Choroid plexus epithelial cell (primary cell): ENCODE measurements around the gene PALD1.

Experiments
- DNase-seq: peaks from one replicate; pipeline ENCODE4 v3.0.0-alpha.2; 2010; ENCODE audit warnings: low read depth
- H3K4me3 ChIP-seq: 2 replicates; pipeline ENCODE4 v1.5.1; 2011; ENCODE audit warnings: low read depth, mild to moderate bottlenecking, control low read depth, low read length, moderate library complexity
- TF ChIP-seq, protein P1 (sequence below): conservative IDR thresholded peaks from 2 replicates; pipeline ENCODE4 v1.5.1; 2011; ENCODE audit warnings: low read depth, mild to moderate bottlenecking, control low read depth, inconsistent platforms, low read length, moderate library complexity

PALD1 gene

DNA sequence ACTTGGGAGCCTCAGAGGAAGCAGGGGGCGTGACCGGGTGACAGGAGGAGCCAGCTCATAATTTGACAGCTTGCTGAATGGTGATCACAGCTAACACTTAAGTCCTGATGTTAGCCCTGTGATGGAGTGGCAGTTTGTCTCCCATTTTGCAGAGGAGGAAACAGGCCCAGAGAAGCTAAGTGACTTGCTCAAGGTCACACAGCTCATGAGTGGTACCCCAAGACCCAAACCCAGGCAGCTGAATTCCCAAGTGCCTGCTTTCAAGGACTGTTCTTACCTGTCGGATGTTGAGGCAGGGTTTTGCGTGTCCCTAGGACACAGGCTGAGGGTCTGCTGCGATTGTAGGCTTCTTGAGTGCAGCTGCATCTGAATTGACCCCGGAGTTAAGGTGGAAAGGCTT is 51.7 kb downstream of the PALD1 start:
- TF ChIP-seq, protein P1, sequence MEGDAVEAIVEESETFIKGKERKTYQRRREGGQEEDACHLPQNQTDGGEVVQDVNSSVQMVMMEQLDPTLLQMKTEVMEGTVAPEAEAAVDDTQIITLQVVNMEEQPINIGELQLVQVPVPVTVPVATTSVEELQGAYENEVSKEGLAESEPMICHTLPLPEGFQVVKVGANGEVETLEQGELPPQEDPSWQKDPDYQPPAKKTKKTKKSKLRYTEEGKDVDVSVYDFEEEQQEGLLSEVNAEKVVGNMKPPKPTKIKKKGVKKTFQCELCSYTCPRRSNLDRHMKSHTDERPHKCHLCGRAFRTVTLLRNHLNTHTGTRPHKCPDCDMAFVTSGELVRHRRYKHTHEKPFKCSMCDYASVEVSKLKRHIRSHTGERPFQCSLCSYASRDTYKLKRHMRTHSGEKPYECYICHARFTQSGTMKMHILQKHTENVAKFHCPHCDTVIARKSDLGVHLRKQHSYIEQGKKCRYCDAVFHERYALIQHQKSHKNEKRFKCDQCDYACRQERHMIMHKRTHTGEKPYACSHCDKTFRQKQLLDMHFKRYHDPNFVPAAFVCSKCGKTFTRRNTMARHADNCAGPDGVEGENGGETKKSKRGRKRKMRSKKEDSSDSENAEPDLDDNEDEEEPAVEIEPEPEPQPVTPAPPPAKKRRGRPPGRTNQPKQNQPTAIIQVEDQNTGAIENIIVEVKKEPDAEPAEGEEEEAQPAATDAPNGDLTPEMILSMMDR: no peak
- H3K4me3 ChIP-seq: no peak overlapping the region
- DNase-seq: no peak

DNA sequence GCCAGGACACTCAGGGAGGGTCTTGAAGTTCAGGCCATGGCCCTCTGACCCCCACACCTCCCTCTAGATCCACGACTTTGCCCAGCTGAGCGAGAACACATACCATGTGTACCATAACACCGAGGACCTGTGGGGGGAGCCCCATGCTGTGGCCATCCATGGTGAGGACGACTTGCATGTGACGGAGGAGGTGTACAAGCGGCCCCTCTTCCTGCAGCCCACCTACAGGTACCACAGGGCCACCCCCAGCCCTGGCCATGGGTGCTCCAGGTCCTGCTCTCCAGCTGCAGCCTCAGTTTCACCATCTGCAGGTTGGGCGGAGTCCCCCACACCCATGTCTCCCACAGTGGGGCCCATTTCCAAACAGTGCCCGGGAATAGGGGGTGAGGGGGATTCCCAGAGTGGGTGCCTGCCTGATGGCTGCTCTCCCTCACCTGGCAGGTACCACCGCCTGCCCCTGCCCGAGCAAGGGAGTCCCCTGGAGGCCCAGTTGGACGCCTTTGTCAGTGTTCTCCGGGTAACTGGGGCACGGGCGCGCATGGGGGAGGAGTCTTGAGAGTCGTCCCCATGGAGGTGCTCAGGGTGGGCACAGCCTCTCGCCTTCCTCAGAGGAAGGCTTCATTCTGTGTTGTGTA is 54.1 kb downstream of the PALD1 start:
- TF ChIP-seq, protein P1: no peak
- no peak for DNase-seq

DNA sequence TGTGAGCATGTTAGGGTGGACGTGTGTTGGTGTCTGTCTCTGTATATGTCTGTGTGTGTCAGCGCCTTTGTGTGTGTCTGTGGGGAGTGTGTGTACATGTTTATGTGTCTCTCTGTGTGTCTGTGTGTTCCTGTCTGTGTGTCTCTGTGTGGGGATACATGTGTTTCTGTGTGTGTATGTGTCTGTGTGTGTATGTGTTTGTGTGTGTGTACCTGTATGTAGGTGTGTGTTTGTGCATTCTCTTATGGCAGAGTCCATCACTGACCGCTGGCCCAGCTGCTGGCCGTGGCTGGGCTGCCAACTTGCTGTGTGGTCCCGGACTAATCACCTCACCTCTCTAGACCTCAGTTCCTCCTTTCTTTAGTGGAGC is 54.6 kb downstream of the PALD1 start:
- TF ChIP-seq, protein P1: no peak
- DNase-seq: no peak
- H3K4me3 ChIP-seq: no peak overlapping the region

More for the DNA sequence above, 54.1 kb downstream of the PALD1 start:
- H3K4me3 ChIP-seq: no peak overlapping the region

DNA sequence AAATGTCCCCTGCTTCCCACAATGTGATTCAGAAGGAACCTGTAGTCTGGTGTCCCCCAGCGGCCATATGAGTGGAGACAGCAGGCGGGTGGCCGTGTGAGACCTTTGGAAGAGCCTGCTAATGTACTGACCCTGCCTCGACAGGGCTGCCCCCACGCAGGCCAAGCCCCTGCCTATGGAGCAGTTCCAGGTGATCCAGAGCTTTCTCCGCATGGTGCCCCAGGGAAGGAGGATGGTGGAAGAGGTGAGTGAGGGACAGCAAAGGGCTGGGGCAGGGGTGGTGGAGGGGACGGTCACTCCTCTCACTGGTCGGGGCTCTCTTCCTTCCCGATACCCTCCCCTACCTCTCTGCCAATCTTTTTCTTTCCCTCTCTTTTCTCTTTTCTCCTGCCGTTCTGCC is 55.7 kb downstream of the PALD1 start:
- TF ChIP-seq, protein P1: no peak
- no peak for DNase-seq
- H3K4me3 ChIP-seq: no peak overlapping the region

DNA sequence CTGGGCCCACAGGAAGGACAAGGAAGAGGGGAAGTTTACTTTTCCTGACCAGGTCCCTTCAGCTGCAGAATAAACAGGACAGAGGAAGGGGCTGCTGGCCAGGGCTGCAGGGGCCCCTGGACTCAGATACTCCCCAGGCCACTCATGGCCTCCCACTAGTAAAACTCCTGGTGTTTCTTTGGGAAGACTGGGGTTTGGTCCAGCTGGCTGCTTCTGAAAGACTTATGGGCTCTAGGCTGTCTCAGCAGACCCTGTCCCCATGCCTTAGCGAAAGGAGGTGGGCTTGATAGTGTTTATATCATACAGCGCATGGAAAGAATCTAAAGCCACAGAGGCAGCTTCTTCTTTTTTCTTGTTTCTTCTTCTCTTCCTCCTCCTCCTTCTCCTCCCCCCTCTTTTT is 56.4 kb downstream of the PALD1 start:
- H3K4me3 ChIP-seq: no peak overlapping the region
- TF ChIP-seq, protein P1: no peak
- no peak for DNase-seq

DNA sequence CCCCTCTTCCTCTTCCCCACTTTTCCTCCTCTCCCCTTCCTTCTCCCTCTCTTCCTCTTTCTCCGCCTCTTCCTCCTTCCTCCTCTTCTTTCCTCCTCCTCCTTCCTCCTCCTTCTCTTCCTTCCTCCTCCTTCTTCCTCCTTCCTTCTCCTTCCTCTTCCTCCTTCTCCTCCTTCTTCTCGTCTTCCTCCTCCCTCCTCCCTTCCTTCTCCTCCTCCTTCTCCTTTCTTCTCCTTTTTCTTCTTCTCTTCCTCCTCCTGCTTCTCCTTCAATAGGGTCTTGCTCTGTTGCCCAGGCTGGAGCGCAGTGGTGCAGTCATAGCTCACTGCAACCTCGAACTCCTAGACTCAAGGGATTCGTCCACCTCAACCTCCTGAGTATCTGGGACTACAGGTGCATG is 56.9 kb downstream of the PALD1 start:
- DNase-seq: no peak
- TF ChIP-seq, protein P1: no peak
- H3K4me3 ChIP-seq: no peak overlapping the region

DNA sequence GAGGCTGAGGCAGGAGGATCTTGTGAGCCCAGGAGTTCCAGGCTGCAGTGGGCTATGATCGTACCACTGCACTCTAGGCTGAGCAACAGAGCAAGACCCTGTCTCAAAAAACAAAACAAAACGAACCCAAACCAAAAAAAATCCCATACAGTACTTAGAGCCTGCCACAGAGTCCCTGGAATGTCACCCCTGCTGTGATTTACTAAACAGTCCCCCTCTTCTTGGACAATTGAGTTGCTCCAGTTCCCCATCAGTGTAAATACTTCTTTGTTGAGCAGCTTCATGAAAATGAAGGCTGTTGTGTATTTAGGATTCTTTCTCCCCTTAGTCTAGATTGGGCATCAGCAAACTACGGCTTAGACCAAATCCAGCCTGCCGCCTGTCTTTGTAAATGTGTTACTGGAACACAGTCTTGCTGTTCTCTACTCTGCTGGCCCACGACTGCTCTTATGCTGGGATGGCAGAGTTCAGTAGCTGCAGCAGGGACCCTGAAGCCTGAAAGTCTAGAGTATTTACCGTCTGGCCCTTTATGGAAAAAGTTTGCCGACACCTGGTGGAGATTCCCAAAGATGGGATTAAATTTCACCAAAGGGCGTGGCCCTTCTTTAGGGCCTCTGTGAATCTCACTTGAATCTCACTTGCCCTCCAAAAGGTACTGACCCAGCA is 57.8 kb downstream of the PALD1 start:
- TF ChIP-seq, protein P1: peak; percentile 43
- peak; percentile 18 for DNase-seq
- no peak overlapping the region for H3K4me3 ChIP-seq
